ENCODE data around the gene CLEC11A.
"Not testable (repeated sequence)": the region's sequence is repeated elsewhere in the genome, so short reads cannot be mapped to it uniquely, and the experiment has no call there.

CLEC11A gene

DNA sequence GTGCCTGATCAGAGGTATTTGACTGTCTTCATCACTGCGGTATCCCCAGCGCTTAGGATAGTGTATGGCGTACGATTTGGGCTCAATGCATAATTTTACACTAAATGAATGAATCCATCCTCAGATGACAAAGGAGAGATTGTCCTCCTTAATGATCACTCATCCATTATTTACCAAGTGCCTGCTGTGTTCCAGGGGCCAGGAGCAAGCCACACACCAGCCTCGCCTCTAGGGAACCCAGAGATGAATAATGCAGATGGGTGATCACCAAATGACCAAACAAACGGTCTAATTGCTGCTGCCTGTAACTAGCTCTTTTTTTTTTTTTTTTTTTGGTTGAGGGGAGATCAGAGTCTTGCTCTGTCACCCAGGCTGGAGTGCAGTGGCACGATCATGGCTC lies 41.2 kb downstream of the CLEC11A start:
- Histone ChIP-seq H3K4me3 (ENCODE audit: low read depth, low read length) (no peak overlapping the region), H3K9me3 (ENCODE audit: control insufficient read depth, insufficient read depth, low read length) (peaks cover 6% of the 10 kb centered on the region; the same call in 1 of the 2 replicates), H3K27ac (ENCODE audit: low read depth, low read length) (no peak overlapping the region), H3K36me3 (ENCODE audit: control insufficient read depth, insufficient read depth, low read length) (no peaks in the 10 kb centered on the region), H3K4me1 (ENCODE audit: control insufficient read depth, insufficient read depth, low read length) (no peaks in the 10 kb centered on the region), H3K27me3 (ENCODE audit: control insufficient read depth, insufficient read depth, low read length) (no peaks in the 10 kb centered on the region), H3K9ac (ENCODE audit: low read depth, low read length) (no peak overlapping the region)

GRCh38 chr19:50766746-50767145 lies 43.6 kb downstream of the CLEC11A start:
- H3K9me3 ChIP-seq (ENCODE audit: control insufficient read depth, insufficient read depth, low read length); H3K4me1 ChIP-seq (ENCODE audit: control insufficient read depth, insufficient read depth, low read length); H3K4me3 ChIP-seq (ENCODE audit: low read depth, low read length); H3K27me3 ChIP-seq (ENCODE audit: control insufficient read depth, insufficient read depth, low read length); H3K9ac ChIP-seq (ENCODE audit: low read depth, low read length); H3K27ac ChIP-seq (ENCODE audit: low read depth, low read length); H3K36me3 ChIP-seq (ENCODE audit: control insufficient read depth, insufficient read depth, low read length): not testable (repeated sequence)

- H3K4me1 ChIP-seq (ENCODE audit: control insufficient read depth, insufficient read depth, low read length); H3K27ac ChIP-seq (ENCODE audit: low read depth, low read length); H3K9ac ChIP-seq (ENCODE audit: low read depth, low read length); H3K9me3 ChIP-seq (ENCODE audit: control insufficient read depth, insufficient read depth, low read length); H3K36me3 ChIP-seq (ENCODE audit: control insufficient read depth, insufficient read depth, low read length); H3K27me3 ChIP-seq (ENCODE audit: control insufficient read depth, insufficient read depth, low read length); H3K4me3 ChIP-seq (ENCODE audit: low read depth, low read length): not testable (repeated sequence)
These were observed 44.1 kb downstream of the CLEC11A start for GRCh38 chr19:50767263-50767662.

DNA sequence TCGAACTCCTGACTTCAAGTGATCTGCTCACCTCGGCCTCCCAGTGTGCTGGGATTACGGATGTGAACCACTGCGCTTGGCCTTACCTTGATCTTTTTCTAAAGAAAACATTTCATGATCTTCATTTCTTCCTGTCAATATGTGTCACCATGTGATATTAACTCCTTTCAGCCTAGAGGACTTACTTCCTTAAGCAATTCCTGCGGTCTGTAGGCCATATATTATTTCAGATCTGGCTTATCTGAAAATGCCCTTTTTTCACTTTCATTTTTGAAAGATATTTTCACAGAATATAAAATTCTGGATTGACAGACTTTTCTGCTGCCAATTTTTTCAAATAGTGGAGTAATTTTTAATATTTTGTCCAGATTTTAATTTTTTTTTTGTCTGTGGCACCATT lies 45.1 kb downstream of the CLEC11A start:
- Histone ChIP-seq H3K27ac (ENCODE audit: low read depth, low read length) (no peak overlapping the region), H3K4me3 (ENCODE audit: low read depth, low read length) (no peak overlapping the region), H3K9ac (ENCODE audit: low read depth, low read length) (no peak overlapping the region)

DNA sequence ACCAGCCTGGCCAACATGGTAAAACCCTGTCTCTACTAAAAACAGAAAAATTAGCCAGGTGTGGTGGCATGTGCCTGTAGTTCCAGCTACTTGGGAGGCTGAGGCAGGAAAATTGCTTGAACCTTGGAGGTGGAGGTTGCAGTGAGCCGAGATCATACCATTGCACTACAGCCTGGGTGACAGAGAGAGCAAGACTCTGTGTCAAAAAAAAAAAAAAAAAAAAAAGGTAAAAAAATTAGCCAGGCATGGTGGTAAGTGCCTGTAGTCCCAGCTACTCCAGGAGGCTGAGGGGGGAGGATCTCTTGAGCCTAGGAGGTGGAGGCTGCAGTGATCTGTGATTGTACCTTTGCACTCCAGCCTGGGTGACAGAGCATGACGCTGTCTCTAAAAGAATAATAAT lies 47.0 kb downstream of the CLEC11A start, which contains the start of gene GPR32:
GPR32 (plus strand) TSS at position 301 of the 400 bp plus-strand sequence. CDS start 137 bp downstream, outside the sequence.
- H3K4me1 ChIP-seq (ENCODE audit: control insufficient read depth, insufficient read depth, low read length); H3K36me3 ChIP-seq (ENCODE audit: control insufficient read depth, insufficient read depth, low read length); H3K4me3 ChIP-seq (ENCODE audit: low read depth, low read length); H3K9me3 ChIP-seq (ENCODE audit: control insufficient read depth, insufficient read depth, low read length); H3K27ac ChIP-seq (ENCODE audit: low read depth, low read length); H3K27me3 ChIP-seq (ENCODE audit: control insufficient read depth, insufficient read depth, low read length); H3K9ac ChIP-seq (ENCODE audit: low read depth, low read length): not testable (repeated sequence)

More for the DNA sequence above, 45.1 kb downstream of the CLEC11A start:
- Histone ChIP-seq H3K4me1 (ENCODE audit: control insufficient read depth, insufficient read depth, low read length) (no peaks in the 10 kb centered on the region), H3K9me3 (ENCODE audit: control insufficient read depth, insufficient read depth, low read length) (no peaks in the 10 kb centered on the region), H3K27me3 (ENCODE audit: control insufficient read depth, insufficient read depth, low read length) (no peaks in the 10 kb centered on the region), H3K36me3 (ENCODE audit: control insufficient read depth, insufficient read depth, low read length) (no peaks in the 10 kb centered on the region)

GRCh38 chr19:50770888-50771287 lies 47.7 kb downstream of the CLEC11A start:
- peaks cover 3% of the 10 kb centered on the region; the same call in 1 of the 2 replicates for H3K27me3 ChIP-seq (ENCODE audit: control insufficient read depth, insufficient read depth, low read length)
- H3K36me3 ChIP-seq (ENCODE audit: control insufficient read depth, insufficient read depth, low read length) = no peaks in the 10 kb centered on the region
- H3K4me1 ChIP-seq (ENCODE audit: control insufficient read depth, insufficient read depth, low read length) = no peaks in the 10 kb centered on the region
- no peak overlapping the region for H3K4me3 ChIP-seq (ENCODE audit: low read depth, low read length)
- no peaks in the 10 kb centered on the region for H3K9me3 ChIP-seq (ENCODE audit: control insufficient read depth, insufficient read depth, low read length)
- H3K27ac ChIP-seq (ENCODE audit: low read depth, low read length) = no peak overlapping the region
- no peak overlapping the region for H3K9ac ChIP-seq (ENCODE audit: low read depth, low read length)

- no peak overlapping the region for H3K4me3 ChIP-seq (ENCODE audit: low read depth, low read length)
- no peak overlapping the region for H3K27ac ChIP-seq (ENCODE audit: low read depth, low read length)
- no peak overlapping the region for H3K9ac ChIP-seq (ENCODE audit: low read depth, low read length)
- peaks cover 2% of the 10 kb centered on the region; the same call in 1 of the 2 replicates for H3K4me1 ChIP-seq (ENCODE audit: control insufficient read depth, insufficient read depth, low read length)
- H3K27me3 ChIP-seq (ENCODE audit: control insufficient read depth, insufficient read depth, low read length) = peaks cover 18% of the 10 kb centered on the region
- H3K9me3 ChIP-seq (ENCODE audit: control insufficient read depth, insufficient read depth, low read length) = no peaks in the 10 kb centered on the region
- no peaks in the 10 kb centered on the region for H3K36me3 ChIP-seq (ENCODE audit: control insufficient read depth, insufficient read depth, low read length)
These were observed 49.3 kb downstream of the CLEC11A start for GRCh38 chr19:50772476-50772875.

GRCh38 chr19:50772912-50773311 lies 49.7 kb downstream of the CLEC11A start:
- H3K27me3 ChIP-seq (ENCODE audit: control insufficient read depth, insufficient read depth, low read length) = peaks cover 23% of the 10 kb centered on the region
- H3K4me3 ChIP-seq (ENCODE audit: low read depth, low read length); H3K4me1 ChIP-seq (ENCODE audit: control insufficient read depth, insufficient read depth, low read length): not testable (repeated sequence)

DNA sequence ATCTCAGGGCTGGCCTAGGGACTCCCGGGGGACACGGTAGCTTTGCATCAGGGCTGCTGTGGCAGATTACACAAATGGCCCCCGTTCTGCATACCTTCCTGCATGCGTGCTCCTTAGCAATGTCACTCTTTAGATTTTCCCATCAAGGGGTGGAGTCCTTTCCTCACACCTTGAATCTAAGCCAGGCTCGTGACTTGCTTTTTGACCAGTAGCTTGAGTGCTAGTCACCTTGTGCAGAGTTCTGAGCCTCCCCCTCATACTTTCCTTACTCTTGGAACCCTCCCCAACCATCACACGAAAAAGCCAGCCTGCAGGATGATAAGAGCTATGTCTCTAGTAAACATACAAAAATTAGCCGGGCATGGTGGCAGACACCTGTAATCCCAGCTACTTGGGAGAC lies 50.3 kb downstream of the CLEC11A start:
- H3K9me3 ChIP-seq (ENCODE audit: control insufficient read depth, insufficient read depth, low read length); H3K9ac ChIP-seq (ENCODE audit: low read depth, low read length); H3K4me3 ChIP-seq (ENCODE audit: low read depth, low read length); H3K36me3 ChIP-seq (ENCODE audit: control insufficient read depth, insufficient read depth, low read length); H3K4me1 ChIP-seq (ENCODE audit: control insufficient read depth, insufficient read depth, low read length); H3K27ac ChIP-seq (ENCODE audit: low read depth, low read length): not testable (repeated sequence)
- peaks cover 28% of the 10 kb centered on the region for H3K27me3 ChIP-seq (ENCODE audit: control insufficient read depth, insufficient read depth, low read length)

More at GRCh38 chr19:50772912-50773311, 49.7 kb downstream of the CLEC11A start:
- not testable (repeated sequence) for H3K9ac ChIP-seq (ENCODE audit: low read depth, low read length); H3K27ac ChIP-seq (ENCODE audit: low read depth, low read length); H3K36me3 ChIP-seq (ENCODE audit: control insufficient read depth, insufficient read depth, low read length); H3K9me3 ChIP-seq (ENCODE audit: control insufficient read depth, insufficient read depth, low read length)

Measured in HUES48 (cell line).